ENCODE data around the gene ARID3B. TPM values are rescaled to one million over a fixed set of nuclear protein-coding genes. Genes with fewer than 3 reads are reported as not detected.

Gene ARID3B
- total RNA-seq, 2 experiments from 2014 or later = 23.4 to 23.5 TPM

DNA sequence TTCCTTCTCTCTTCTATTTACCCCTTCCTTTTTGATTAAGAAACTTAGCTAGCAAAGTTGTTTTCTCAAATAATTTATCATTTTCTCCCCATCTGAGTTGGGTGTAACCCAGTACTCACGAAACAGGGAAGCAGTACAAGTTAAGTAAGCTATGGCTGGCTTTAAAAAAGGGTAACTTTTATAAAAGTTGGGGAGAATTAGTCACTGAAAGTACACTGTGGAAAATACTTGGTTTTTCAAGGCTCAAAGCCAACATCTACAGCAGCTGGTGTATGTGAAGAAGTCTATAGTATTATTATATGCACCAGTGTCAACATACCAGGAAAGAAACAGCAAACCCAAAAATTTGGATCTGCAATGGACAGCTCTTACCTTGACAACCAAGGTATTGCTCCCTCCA is 100.1 kb downstream of the ARID3B start:
- Mint-ChIP-seq H3K36me3 (peaks cover 10% of the 10 kb centered on the region), H3K27ac (peak overlapping the region; percentile 3), H3K9me3 (no peaks in the 10 kb centered on the region), H3K4me3 (no peak overlapping the region), H3K27me3 (no peaks in the 10 kb centered on the region), H3K4me1 (peaks cover 17% of the 10 kb centered on the region)
- no peak for DNase-seq

DNA sequence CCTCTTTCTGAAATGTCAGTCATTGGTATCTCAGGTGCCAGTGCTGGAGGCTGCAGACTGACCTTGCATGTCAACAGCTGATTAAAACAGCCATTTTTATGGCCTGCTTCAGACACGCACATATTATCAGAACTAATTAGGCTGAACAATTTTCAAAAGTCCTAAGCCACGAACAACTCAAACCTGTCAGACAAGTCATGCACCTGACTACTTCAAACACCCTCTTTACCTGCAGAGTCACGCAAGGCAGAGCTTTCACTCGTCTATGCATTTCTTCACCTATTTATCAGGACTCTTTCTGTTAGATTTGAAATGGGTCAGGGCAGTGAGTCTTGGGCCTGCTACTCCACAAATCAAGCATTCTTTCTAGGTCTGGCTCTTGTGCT is 101.3 kb downstream of the ARID3B start:
- Mint-ChIP-seq H3K9me3 (no peaks in the 10 kb centered on the region), H3K4me1 (peaks cover 16% of the 10 kb centered on the region), H3K27ac (no peak overlapping the region), H3K36me3 (peaks cover 10% of the 10 kb centered on the region), H3K27me3 (no peaks in the 10 kb centered on the region), H3K4me3 (no peak overlapping the region)
- no peak for DNase-seq

DNA sequence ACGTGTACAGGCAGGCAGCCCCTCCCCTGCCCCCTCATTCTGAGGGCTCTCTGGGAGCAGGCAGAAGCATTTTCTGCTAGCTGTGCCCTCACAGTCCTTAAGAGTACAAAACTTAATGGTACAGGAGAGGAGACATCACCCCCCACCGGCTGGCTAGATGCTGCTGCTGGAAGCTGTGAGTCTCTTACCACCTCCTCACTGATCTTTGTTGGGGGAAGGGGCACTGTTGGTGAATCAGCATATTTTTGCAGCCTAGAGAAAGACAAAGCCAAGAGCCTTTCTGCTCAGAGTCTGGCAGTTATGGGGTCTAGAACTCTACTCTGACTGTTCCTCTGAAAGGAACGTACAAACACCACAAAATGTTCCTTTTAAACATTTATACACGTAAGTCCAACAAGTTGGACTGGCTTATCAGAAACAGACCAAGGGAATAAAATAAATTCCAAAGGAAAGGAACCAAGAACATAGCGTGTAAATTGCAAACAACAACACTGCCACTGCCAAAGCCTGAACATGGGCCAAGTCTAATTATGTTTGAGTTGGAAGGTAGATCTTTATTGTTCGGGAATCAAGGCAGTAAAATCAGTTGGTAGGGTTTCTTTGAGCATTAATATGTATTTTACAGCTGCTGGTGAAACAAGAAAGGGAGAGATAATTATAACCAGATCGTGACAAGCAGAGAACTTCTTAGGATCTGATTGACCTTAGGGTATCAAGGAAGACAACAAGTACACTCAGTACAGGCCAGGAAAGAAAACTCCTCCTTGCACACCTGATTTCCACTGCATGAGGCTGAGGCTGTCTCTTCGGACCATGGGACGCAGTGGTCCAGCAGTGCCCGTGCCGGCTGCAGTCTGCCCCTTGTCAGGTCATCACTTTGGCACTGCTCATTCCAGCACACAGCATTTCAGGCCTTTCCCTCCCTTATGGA is 102.0 kb downstream of the ARID3B start:
- Mint-ChIP-seq H3K27ac (no peak overlapping the region), H3K4me3 (no peak overlapping the region), H3K36me3 (peaks cover 9% of the 10 kb centered on the region)

DNA sequence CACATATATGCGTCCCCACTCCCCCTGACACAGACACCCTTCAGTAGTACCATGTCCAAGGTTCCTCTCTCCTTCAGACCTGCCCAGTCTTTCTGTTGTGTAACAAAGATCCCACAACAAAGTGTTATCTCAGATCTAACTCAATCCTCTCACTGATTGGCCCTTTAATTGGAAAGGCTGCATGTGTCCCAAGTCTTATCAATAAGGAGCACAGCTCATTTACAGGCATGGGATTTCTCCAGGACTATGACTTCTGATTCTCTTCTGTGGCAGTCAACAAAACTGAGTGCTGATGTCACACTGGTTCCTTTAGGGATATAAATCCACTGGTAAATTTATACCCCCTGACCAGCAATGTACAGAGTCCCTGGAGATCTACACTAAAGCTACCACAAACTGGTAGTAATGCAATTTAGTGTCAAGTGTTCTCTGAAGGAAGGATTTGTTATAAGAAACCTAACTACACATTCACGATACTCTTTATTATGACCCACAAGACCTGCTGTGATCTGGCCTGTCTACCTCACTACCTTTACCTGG is 102.7 kb downstream of the ARID3B start:
- H3K27me3 Mint-ChIP-seq = no peaks in the 10 kb centered on the region
- peaks cover 5% of the 10 kb centered on the region for H3K36me3 Mint-ChIP-seq
- H3K4me3 Mint-ChIP-seq = no peak overlapping the region
- H3K27ac Mint-ChIP-seq = no peak overlapping the region
- peaks cover 18% of the 10 kb centered on the region for H3K4me1 Mint-ChIP-seq
- no peak for DNase-seq
- H3K9me3 Mint-ChIP-seq = no peaks in the 10 kb centered on the region

More for the DNA sequence above, 102.0 kb downstream of the ARID3B start:
- Mint-ChIP-seq H3K4me1 (peaks cover 16% of the 10 kb centered on the region), H3K27me3 (no peaks in the 10 kb centered on the region), H3K9me3 (no peaks in the 10 kb centered on the region)
- DNase-seq = no peak

DNA sequence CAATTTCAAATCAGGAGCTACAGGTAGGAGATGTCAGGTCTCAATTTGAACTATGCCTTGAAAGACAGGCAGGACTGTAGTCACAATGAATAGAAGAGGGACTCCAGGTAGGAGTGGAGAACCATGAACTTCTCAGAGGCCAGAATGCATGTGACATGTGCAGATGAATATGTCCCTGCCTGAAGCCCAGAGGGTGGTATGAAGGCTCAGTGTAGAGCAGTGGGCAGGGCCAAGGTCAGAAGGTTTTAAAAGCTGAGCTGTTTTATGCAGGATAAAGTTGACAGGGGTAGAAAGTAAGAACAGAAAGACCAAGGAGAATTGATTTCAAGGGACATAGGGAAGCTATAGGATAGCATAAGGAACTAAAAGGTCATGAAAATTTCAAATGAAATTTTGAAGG is 105.5 kb downstream of the ARID3B start:
- Mint-ChIP-seq H3K27ac (no peak overlapping the region), H3K9me3 (no peaks in the 10 kb centered on the region), H3K27me3 (no peaks in the 10 kb centered on the region), H3K4me1 (peaks cover 12% of the 10 kb centered on the region), H3K36me3 (peaks cover 2% of the 10 kb centered on the region), H3K4me3 (no peak overlapping the region)
- DNase-seq = no peak

Other genes with a start within 250 kb of the ARID3B start
- gene CYP11A1, start 173.6 kb upstream of the ARID3B start, total RNA-seq = under 1 TPM; 0.30 to 0.31 TPM
- gene SEMA7A, start 107.3 kb upstream of the ARID3B start, total RNA-seq = 10 to 100 TPM; 48.8 to 51.4 TPM
- gene UBL7, start 80.1 kb upstream of the ARID3B start, total RNA-seq = 10 to 100 TPM; 56.6 to 56.8 TPM
- 100 to 1,000 TPM; 102 to 103 TPM for gene CLK3, start 74.6 kb downstream of the ARID3B start, total RNA-seq
- 10 to 100 TPM; 54.3 to 55.7 TPM for gene EDC3, start 154.8 kb downstream of the ARID3B start, total RNA-seq
- gene CYP1A1, start 184.3 kb downstream of the ARID3B start, total RNA-seq = 1 to 10 TPM; 4.7 to 4.9 TPM
- gene CYP1A2, start 207.6 kb downstream of the ARID3B start, total RNA-seq = not detected
- gene CSK, start 240.9 kb downstream of the ARID3B start, total RNA-seq = 100 to 1,000 TPM; 308 to 310 TPM